Esophagus muscularis mucosa (tissue), 4 donors: ENCODE data around the gene MAOB. TPM values are rescaled to one million over a fixed set of nuclear protein-coding genes. Genes with fewer than 3 reads are reported as not detected.

ENCODE experiments used
- DNase-seq: peaks from one replicate; pipeline ENCODE4 v3.0.0-alpha.2; 2017; ENCODE audit errors: extremely low spot score
- H3K27ac ChIP-seq, 4 donors: fragments of 200-600 bp; sonication (generic); replicated peaks in 1 of 4; 1 replicate in 3 of 4; 2 replicates in 1 of 4; pipeline ENCODE4 v1.5.1; 2016 to 2019; ENCODE audit warnings: mild to moderate bottlenecking in 1 of 4
- H3K27me3 ChIP-seq, 4 donors: fragments of 200-600 bp; sonication (generic); one replicate each; pipeline versions ENCODE4 v1.5.1 to v1.6.0; 2016 to 2019
- H3K36me3 ChIP-seq, 4 donors: fragments of 200-600 bp; sonication (generic); one replicate each; pipeline ENCODE4 v1.5.1; 2016 to 2019
- H3K4me1 ChIP-seq, 4 donors: fragments of 200-600 bp; sonication (generic); one replicate each; pipeline ENCODE4 v1.5.1; 2016 to 2019
- H3K4me3 ChIP-seq, 4 donors: fragments of 200-600 bp; sonication (generic); 1 replicate in 2 of 4; 2 replicates in 2 of 4; pipeline ENCODE4 v1.5.1; 2016 to 2019; ENCODE audit warnings: mild to moderate bottlenecking in 4 of 4, moderate library complexity in 1 of 4
- H3K9me3 ChIP-seq, 4 donors: fragments of 200-600 bp; sonication (generic); 1 replicate in 3 of 4; 2 replicates in 1 of 4; pipeline ENCODE4 v1.5.1; 2016 to 2019
- CTCF ChIP-seq, 3 experiments: fragments of 200-600 bp in 2 of 3; fragments of 450-650 bp in 1 of 3; sonication (generic) in 2 of 3; IDR thresholded peaks; one replicate each; pipeline ENCODE4 v1.5.1; 2017 to 2019; ENCODE audit warnings: antibody characterized with exemption in 3 of 3, mild to moderate bottlenecking in 2 of 3, moderate library complexity in 1 of 3
- EP300 ChIP-seq: sonication (generic); formaldehyde crosslinking; IDR thresholded peaks from one replicate; pipeline ENCODE4 v1.6.1; 2017; ENCODE audit warnings: antibody characterized with exemption
- POLR2A ChIP-seq: fragments of 450-650 bp; IDR thresholded peaks from one replicate; pipeline ENCODE4 v1.6.1; 2017; ENCODE audit warnings: antibody characterized with exemption, moderate library complexity, mild to moderate bottlenecking, low read depth
- POLR2AphosphoS5 ChIP-seq, 2 donors: sonication (generic); formaldehyde crosslinking; IDR thresholded peaks; one replicate each; pipeline ENCODE4 v1.6.1; 2017; ENCODE audit warnings: antibody characterized with exemption in 2 of 2
- WGBS: methylation state at CpG from one replicate; pipeline ENCODE4 v1.1.5; 2018; 5-methylcytosine and 5-hydroxymethylcytosine counted together
- intact Hi-C: fragments of 100-400 bp; cut with DNase I; formaldehyde crosslinking; loops from one replicate; pipeline ENCODE4 v1.15.1; 2023
- total RNA-seq, 4 donors: library from RNA; depleted of rRNA; stranded (reverse); fragments of >200 nt; gene quantifications; one replicate each; pipeline versions ENCODE4 v1.1.0 to v1.2.1, GENCODE V29; 2016

Gene MAOB
- total RNA-seq, 4 donors from 2014 or later, result 37.1 to 87.8 (median 41.3) TPM

GRCh38 chrX:43840265-43840664, 42.0 kb downstream of the MAOB start:
- Histone ChIP-seq H3K4me3 (no peak overlapping the region), H3K27ac (no peak overlapping the region), H3K27me3 (no peaks in the 10 kb centered on the region), H3K9me3 (no peaks in the 10 kb centered on the region), H3K36me3 (no peaks in the 10 kb centered on the region), H3K4me1 (peaks cover 0 to 9% (median 5%) of the 10 kb centered on the region in 4 donors)
- intact Hi-C loops, result no loop called here
- TF ChIP-seq POLR2A (no peak), EP300 (no peak), POLR2AphosphoS5 (IDR thresholded peaks at IDR 0.05) (no peak), CTCF (IDR thresholded peaks at IDR 0.05) (no peak)
- WGBS, result 64% methylated on average over 3 of the region's 3 CpGs
- no peak for DNase-seq

- Histone ChIP-seq H3K4me3 (no peak overlapping the region), H3K27ac (no peak overlapping the region), H3K9me3 (no peaks in the 10 kb centered on the region), H3K27me3 (no peaks in the 10 kb centered on the region), H3K36me3 (no peaks in the 10 kb centered on the region), H3K4me1 (peaks cover 0 to 9% (median 5%) of the 10 kb centered on the region in 4 donors)
- WGBS, result 12% methylated on average over 3 of the region's 3 CpGs
- DNase-seq, result no peak
- no peak for TF ChIP-seq POLR2A
- no peak for TF ChIP-seq POLR2AphosphoS5 (IDR thresholded peaks at IDR 0.05)
- TF ChIP-seq EP300, result no peak
- TF ChIP-seq CTCF (IDR thresholded peaks at IDR 0.05), result peak; percentile 66 to 77 (median 73)
- intact Hi-C loops, result loop anchor here (5.0 kb wide), 1 partner anchor 101 kb away; no protein-coding TSS in a partner anchor
Observed at GRCh38 chrX:43836435-43837184, 45.6 kb downstream of the MAOB start.

- 53% methylated on average over 1 of the region's 1 CpG for WGBS
- H3K9me3 ChIP-seq, result no peaks in the 10 kb centered on the region
- TF ChIP-seq CTCF (IDR thresholded peaks at IDR 0.05), result no peak
- TF ChIP-seq POLR2AphosphoS5 (IDR thresholded peaks at IDR 0.05), result no peak
- no peak for TF ChIP-seq POLR2A
- no peak for TF ChIP-seq EP300
- peaks cover 0 to 16% (median 5%) of the 10 kb centered on the region in 4 donors for H3K4me1 ChIP-seq
- H3K36me3 ChIP-seq, result no peaks in the 10 kb centered on the region
- intact Hi-C loops, result loop anchor here (5.0 kb wide), 1 partner anchor 102 kb away; no protein-coding TSS in a partner anchor
- no peaks in the 10 kb centered on the region for H3K27me3 ChIP-seq
- H3K27ac ChIP-seq, result no peak overlapping the region
- H3K4me3 ChIP-seq, result no peak overlapping the region
- DNase-seq, result no peak
Observed at GRCh38 chrX:43835559-43835958, 46.7 kb downstream of the MAOB start.

GRCh38 chrX:43827791-43828190, 54.5 kb downstream of the MAOB start:
- TF ChIP-seq CTCF (IDR thresholded peaks at IDR 0.05) (no peak), EP300 (no peak), POLR2AphosphoS5 (IDR thresholded peaks at IDR 0.05) (no peak), POLR2A (no peak)
- Histone ChIP-seq H3K4me3 (no peak overlapping the region), H3K9me3 (no peaks in the 10 kb centered on the region), H3K4me1 (peaks cover 0 to 35% (median 25%) of the 10 kb centered on the region in 4 donors), H3K36me3 (no peaks in the 10 kb centered on the region), H3K27me3 (no peaks in the 10 kb centered on the region), H3K27ac (peak overlapping the region; percentile 15 to 72 (median 64))
- intact Hi-C loops, result no loop called here
- DNase-seq, result no peak
